PC-3 (cell line): Measurements from ENCODE around the gene MARCHF3.

Source experiments
- CTCF ChIP-seq: fragments of 300-600 bp; sonication (generic); conservative IDR thresholded peaks from 2 replicates; pipeline ENCODE4 v1.5.1; 2017; ENCODE audit warnings: antibody characterized with exemption, low read depth, mild to moderate bottlenecking, low read length
- EZH2phosphoT487 ChIP-seq: fragments of 300-600 bp; sonication (generic); IDR thresholded peaks from 2 replicates; pipeline ENCODE4 v1.6.1; 2018; ENCODE audit warnings: mild to moderate bottlenecking, antibody characterized with exemption, low read length, borderline replicate concordance

DNA sequence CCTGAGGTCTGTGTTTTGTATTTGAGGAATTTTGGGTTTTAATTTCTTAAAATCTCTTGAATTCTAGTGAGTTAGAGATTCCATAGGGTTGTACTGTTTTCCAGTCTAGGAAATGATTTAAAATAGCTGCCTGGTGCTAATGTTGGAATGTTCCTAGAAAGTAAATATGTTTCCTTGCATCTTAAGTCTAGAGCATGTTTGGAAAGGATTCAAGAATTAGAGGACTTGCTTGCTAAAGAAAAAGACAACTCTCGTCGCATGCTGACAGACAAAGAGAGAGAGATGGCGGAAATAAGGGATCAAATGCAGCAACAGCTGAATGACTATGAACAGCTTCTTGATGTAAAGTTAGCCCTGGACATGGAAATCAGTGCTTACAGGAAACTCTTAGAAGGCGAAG is 211.6 kb downstream of the MARCHF3 start:
- no peak for TF ChIP-seq CTCF
- TF ChIP-seq EZH2phosphoT487 = no peak
